Osteoblast (primary cell): ENCODE results near the gene FAM81A. TPM values are rescaled to one million over a fixed set of nuclear protein-coding genes. Genes with fewer than 3 reads are reported as not detected.

Experiments
- DNase-seq: peaks from one replicate; pipeline ENCODE4 v3.0.0; 2011; ENCODE audit warnings: low spot score, mixed read lengths; ENCODE audit not compliant: insufficient read length; ENCODE audit errors: missing footprints
- H2AFZ ChIP-seq: 2 replicates; pipeline ENCODE4 v1.6.0; 2011; ENCODE audit warnings: mild to moderate bottlenecking, low read length
- H3K27ac ChIP-seq: 2 replicates; pipeline ENCODE4 v1.5.1; 2011; ENCODE audit warnings: mild to moderate bottlenecking, low read depth, low read length, moderate library complexity
- H3K27me3 ChIP-seq: 2 replicates; pipeline ENCODE4 v1.6.0; 2012; ENCODE audit warnings: mild to moderate bottlenecking, control low read depth, inconsistent platforms, low read length, moderate library complexity; ENCODE audit not compliant: insufficient read depth
- H3K36me3 ChIP-seq: 2 replicates; pipeline ENCODE4 v1.5.1; 2011; ENCODE audit warnings: mild to moderate bottlenecking, low read length, control low read depth, moderate library complexity; ENCODE audit not compliant: insufficient read depth
- H3K4me1 ChIP-seq: 2 replicates; pipeline ENCODE4 v1.5.1; 2011; ENCODE audit warnings: mild to moderate bottlenecking, low read length, control low read depth, moderate library complexity; ENCODE audit not compliant: insufficient read depth
- H3K4me2 ChIP-seq: 2 replicates; pipeline ENCODE4 v1.6.0; 2011; ENCODE audit warnings: mild to moderate bottlenecking, low read length; ENCODE audit not compliant: insufficient read depth
- H3K4me3 ChIP-seq: fragments of 200-600 bp; sonication (generic); 3 replicates; pipeline ENCODE4 v1.5.1; 2012; ENCODE audit warnings: mild to moderate bottlenecking, low read length, inconsistent platforms; ENCODE audit not compliant: insufficient read depth
- H3K79me2 ChIP-seq: 2 replicates; pipeline ENCODE4 v1.6.0; 2012; ENCODE audit warnings: mild to moderate bottlenecking, low read length, control low read depth, inconsistent platforms; ENCODE audit not compliant: insufficient read depth
- H3K9me3 ChIP-seq: 2 replicates; pipeline ENCODE4 v1.5.1; 2011; ENCODE audit warnings: low read depth, low read length, control low read depth
- H4K20me1 ChIP-seq: 2 replicates; pipeline ENCODE4 v1.6.0; 2012; ENCODE audit warnings: mild to moderate bottlenecking, low read length, control low read depth; ENCODE audit not compliant: insufficient read depth
- CTCF ChIP-seq: IDR thresholded peaks from 2 replicates; pipeline ENCODE4 v1.5.1; 2011; ENCODE audit warnings: mild to moderate bottlenecking, low read depth, low read length, moderate library complexity; ENCODE audit errors: extremely low read depth
- total RNA-seq: library from RNA; depleted of rRNA; stranded (reverse); fragments of >200 nt; gene quantifications from 2 replicates; pipeline ENCODE4 v1.2.3, GENCODE V29; 2012

FAM81A gene
- total RNA-seq, 1 donor, result 0.72 TPM

- Histone ChIP-seq H4K20me1 (no peaks in the 10 kb centered on the region), H3K27ac (no peak overlapping the region), H3K4me2 (no peak overlapping the region), H3K4me3 (no peak overlapping the region), H3K79me2 (no peaks in the 10 kb centered on the region), H2AFZ (no peak overlapping the region), H3K27me3 (no peaks in the 10 kb centered on the region), H3K9me3 (no peaks in the 10 kb centered on the region), H3K36me3 (no peaks in the 10 kb centered on the region), H3K4me1 (no peaks in the 10 kb centered on the region)
- DNase-seq, result no peak
- TF ChIP-seq CTCF, result no peak
Measured at GRCh38 chr15:59537403-59537802, 99.4 kb downstream of the FAM81A start.

GRCh38 chr15:59538494-59538893 lies 100.5 kb downstream of the FAM81A start:
- Histone ChIP-seq H3K4me3 (no peak overlapping the region), H3K27ac (no peak overlapping the region), H2AFZ (no peak overlapping the region), H3K4me2 (no peak overlapping the region), H3K79me2 (no peaks in the 10 kb centered on the region), H3K4me1 (no peaks in the 10 kb centered on the region), H4K20me1 (no peaks in the 10 kb centered on the region), H3K36me3 (no peaks in the 10 kb centered on the region), H3K27me3 (peaks cover 4% of the 10 kb centered on the region), H3K9me3 (no peaks in the 10 kb centered on the region)
- DNase-seq, result no peak
- TF ChIP-seq CTCF, result no peak

GRCh38 chr15:59539799-59540198 lies 101.8 kb downstream of the FAM81A start:
- no peak for TF ChIP-seq CTCF
- DNase-seq, result no peak
- H4K20me1 ChIP-seq, result no peaks in the 10 kb centered on the region
- peaks cover 4% of the 10 kb centered on the region for H3K27me3 ChIP-seq
- H3K36me3 ChIP-seq, result no peaks in the 10 kb centered on the region
- H3K27ac ChIP-seq, result no peak overlapping the region
- H3K4me2 ChIP-seq, result no peak overlapping the region
- H3K79me2 ChIP-seq, result no peaks in the 10 kb centered on the region
- H3K4me3 ChIP-seq, result no peak overlapping the region
- H3K4me1 ChIP-seq, result no peaks in the 10 kb centered on the region
- no peak overlapping the region for H2AFZ ChIP-seq
- H3K9me3 ChIP-seq, result no peaks in the 10 kb centered on the region

- Histone ChIP-seq H3K4me2 (no peak overlapping the region), H3K27ac (no peak overlapping the region), H3K4me3 (no peak overlapping the region), H3K27me3 (peaks cover 4% of the 10 kb centered on the region), H3K4me1 (no peaks in the 10 kb centered on the region), H3K79me2 (no peaks in the 10 kb centered on the region), H4K20me1 (no peaks in the 10 kb centered on the region), H2AFZ (no peak overlapping the region), H3K36me3 (no peaks in the 10 kb centered on the region), H3K9me3 (no peaks in the 10 kb centered on the region)
- DNase-seq, result no peak
- TF ChIP-seq CTCF, result no peak
Measured at GRCh38 chr15:59540654-59541053, 102.7 kb downstream of the FAM81A start.
